SU-DHL-6 (cell line): ENCODE data around the gene AGPAT3.

ENCODE experiments used
- H2AFZ ChIP-seq: fragments of 200-600 bp; sonication (generic); 2 replicates; pipeline ENCODE4 v1.6.1; 2014; ENCODE audit warnings: low read depth, mild to moderate bottlenecking, moderate library complexity, mixed read lengths, antibody characterized with exemption, low read length; ENCODE audit not compliant: severe bottlenecking
- H3F3A ChIP-seq: fragments of 200-600 bp; shearing (Covaris generic); 2 replicates; pipeline ENCODE4 v1.6.0; 2016; ENCODE audit warnings: antibody characterized with exemption, mild to moderate bottlenecking; ENCODE audit not compliant: insufficient read depth
- H3K27ac ChIP-seq: fragments of 200-600 bp; sonication (generic); 2 replicates; pipeline ENCODE4 v1.5.1; 2016; ENCODE audit warnings: low read depth, mild to moderate bottlenecking, low read length, moderate library complexity, mixed read lengths
- H3K27me3 ChIP-seq: fragments of 200-600 bp; sonication (generic), shearing (Covaris generic); 2 replicates; pipeline ENCODE4 v1.6.0; 2014; ENCODE audit warnings: mild to moderate bottlenecking, low read length
- H3K36me3 ChIP-seq: fragments of 200-600 bp; sonication (generic); 2 replicates; pipeline ENCODE4 v1.6.1; 2014; ENCODE audit warnings: mild to moderate bottlenecking, low read length, mixed read lengths
- H3K4me2 ChIP-seq: fragments of 300-600, 200-600 bp; shearing (Covaris generic), sonication (generic); 2 replicates; pipeline ENCODE4 v1.6.0; 2014; ENCODE audit warnings: low read length, low read depth, mild to moderate bottlenecking; ENCODE audit not compliant: poor library complexity, severe bottlenecking
- H3K4me3 ChIP-seq: fragments of 200-600 bp; sonication (generic); 2 replicates; pipeline ENCODE4 v1.5.1; 2014; ENCODE audit warnings: antibody characterized with exemption, low read length, mild to moderate bottlenecking, mixed read lengths; ENCODE audit not compliant: insufficient read depth, poor library complexity, severe bottlenecking
- H3K79me2 ChIP-seq: fragments of 200-600 bp; sonication (generic); 2 replicates; pipeline ENCODE4 v1.6.1; 2014; ENCODE audit warnings: mild to moderate bottlenecking, low read length, moderate library complexity; ENCODE audit not compliant: insufficient read depth
- H3K9ac ChIP-seq: fragments of 200-600 bp; sonication (generic); 2 replicates; pipeline ENCODE4 v1.7.0; 2014; ENCODE audit warnings: mild to moderate bottlenecking, low read length
- H3K9me2 ChIP-seq: fragments of 200-600 bp; sonication (generic); replicated peaks from 2 replicates; pipeline ENCODE4 v1.6.1; 2014; ENCODE audit warnings: low read length; ENCODE audit not compliant: insufficient read depth
- H3K9me3 ChIP-seq: fragments of 200-600 bp; sonication (generic); 2 replicates; pipeline ENCODE4 v1.6.1; 2014; ENCODE audit warnings: low read length, mixed read lengths; ENCODE audit not compliant: insufficient read depth
- H4K20me1 ChIP-seq: fragments of 200-600 bp; sonication (generic); 2 replicates; pipeline ENCODE4 v1.6.1; 2014; ENCODE audit warnings: low read depth, mild to moderate bottlenecking, antibody characterized with exemption, low read length, moderate library complexity, mixed read lengths
- EZH2phosphoT487 ChIP-seq: fragments of 200-600 bp; sonication (generic), shearing (Covaris generic); conservative IDR thresholded peaks from 2 replicates; pipeline ENCODE4 v1.6.1; 2018; ENCODE audit warnings: mild to moderate bottlenecking, antibody characterized with exemption, low read length, moderate library complexity, mixed read lengths
- TF ChIP-seq, protein P1 (sequence below): fragments of 200-600 bp; sonication (generic); IDR thresholded peaks from one replicate; pipeline ENCODE4 v1.5.1; 2017; ENCODE audit warnings: antibody characterized with exemption, mild to moderate bottlenecking, low read length, moderate library complexity; ENCODE audit not compliant: insufficient read depth, poor library complexity, severe bottlenecking

The AGPAT3 gene

DNA sequence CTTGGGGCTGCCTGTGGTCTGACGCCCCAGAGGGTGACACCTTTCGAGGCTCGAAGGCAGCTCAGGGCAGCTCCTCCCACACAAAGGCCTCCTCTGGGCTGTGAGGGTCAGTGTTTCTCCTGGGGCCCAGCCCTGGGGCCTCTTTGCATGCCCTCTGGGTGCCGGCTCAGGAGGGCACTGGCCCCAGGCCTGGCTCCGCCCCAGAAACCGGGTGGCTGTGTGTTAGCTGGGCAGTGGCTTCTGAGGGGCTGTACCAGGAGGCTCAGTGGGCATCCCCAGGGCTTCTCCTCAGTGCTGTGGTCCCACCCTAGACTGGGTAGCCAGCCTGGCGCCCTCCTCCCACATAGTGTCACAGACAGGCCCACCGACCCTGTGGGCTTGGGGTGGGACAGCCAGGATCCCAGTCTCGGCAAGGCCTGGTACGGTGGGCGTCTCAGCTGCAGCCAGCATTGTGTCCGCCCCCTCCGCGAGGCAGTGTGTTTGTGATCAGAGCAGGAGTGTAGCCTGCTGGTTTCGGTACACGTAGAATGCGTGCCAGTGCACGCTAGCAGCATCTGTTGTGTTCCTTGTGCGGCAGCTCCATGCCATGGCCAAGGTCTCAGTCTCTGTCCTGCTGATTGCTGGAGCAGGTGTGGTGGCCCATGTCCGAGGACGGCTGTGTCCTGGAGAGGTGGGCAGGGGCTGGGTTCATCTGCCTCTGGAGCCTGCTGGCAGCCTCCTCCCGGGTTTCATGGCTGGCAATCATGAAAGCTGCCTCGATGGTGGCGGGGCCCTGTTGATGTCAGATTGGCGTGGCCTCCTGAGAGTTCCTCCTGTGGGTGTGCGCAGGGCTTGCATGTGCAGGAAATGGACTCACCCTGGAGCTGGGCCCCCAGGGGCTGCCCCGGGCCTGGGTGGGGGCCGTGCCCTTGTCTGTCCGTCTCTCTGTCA, 47.6 kb upstream of the AGPAT3 start:
- TF ChIP-seq EZH2phosphoT487, result no peak
- TF ChIP-seq, protein P1, sequence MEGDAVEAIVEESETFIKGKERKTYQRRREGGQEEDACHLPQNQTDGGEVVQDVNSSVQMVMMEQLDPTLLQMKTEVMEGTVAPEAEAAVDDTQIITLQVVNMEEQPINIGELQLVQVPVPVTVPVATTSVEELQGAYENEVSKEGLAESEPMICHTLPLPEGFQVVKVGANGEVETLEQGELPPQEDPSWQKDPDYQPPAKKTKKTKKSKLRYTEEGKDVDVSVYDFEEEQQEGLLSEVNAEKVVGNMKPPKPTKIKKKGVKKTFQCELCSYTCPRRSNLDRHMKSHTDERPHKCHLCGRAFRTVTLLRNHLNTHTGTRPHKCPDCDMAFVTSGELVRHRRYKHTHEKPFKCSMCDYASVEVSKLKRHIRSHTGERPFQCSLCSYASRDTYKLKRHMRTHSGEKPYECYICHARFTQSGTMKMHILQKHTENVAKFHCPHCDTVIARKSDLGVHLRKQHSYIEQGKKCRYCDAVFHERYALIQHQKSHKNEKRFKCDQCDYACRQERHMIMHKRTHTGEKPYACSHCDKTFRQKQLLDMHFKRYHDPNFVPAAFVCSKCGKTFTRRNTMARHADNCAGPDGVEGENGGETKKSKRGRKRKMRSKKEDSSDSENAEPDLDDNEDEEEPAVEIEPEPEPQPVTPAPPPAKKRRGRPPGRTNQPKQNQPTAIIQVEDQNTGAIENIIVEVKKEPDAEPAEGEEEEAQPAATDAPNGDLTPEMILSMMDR, result no peak
- no peaks in the 10 kb centered on the region for H3K27me3 ChIP-seq
- no peak overlapping the region for H2AFZ ChIP-seq
- no peaks in the 10 kb centered on the region for H3K9me2 ChIP-seq
- no peak overlapping the region for H3K4me2 ChIP-seq
- no peaks in the 10 kb centered on the region for H3K36me3 ChIP-seq
- no peak overlapping the region for H3K9ac ChIP-seq
- H3K9me3 ChIP-seq, result no peaks in the 10 kb centered on the region
- H3K27ac ChIP-seq, result no peak overlapping the region
- no peak overlapping the region for H3K4me3 ChIP-seq
- no peaks in the 10 kb centered on the region for H3F3A ChIP-seq
- H4K20me1 ChIP-seq, result no peaks in the 10 kb centered on the region
- no peaks in the 10 kb centered on the region for H3K79me2 ChIP-seq

DNA sequence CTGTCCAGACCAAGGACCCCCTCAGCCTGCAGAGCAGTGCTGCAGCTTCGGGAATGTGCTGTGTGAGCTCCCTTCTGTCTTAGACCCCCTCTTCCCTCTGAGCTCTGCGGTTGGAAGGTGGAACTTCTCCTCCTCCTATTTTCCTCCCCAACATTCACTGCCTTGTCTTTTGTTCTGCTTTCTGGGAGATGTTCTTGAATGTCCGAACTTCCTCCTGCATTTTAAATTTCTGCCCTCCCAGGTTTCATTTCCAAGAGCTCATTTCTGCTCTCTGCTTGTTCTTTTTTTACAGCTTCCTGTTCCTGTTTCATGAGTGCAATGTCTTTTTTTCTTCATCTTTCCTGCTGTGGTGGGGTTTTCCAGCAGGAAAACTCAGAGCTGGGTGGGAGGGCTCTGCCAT, 46.3 kb upstream of the AGPAT3 start:
- H3K27me3 ChIP-seq, result no peaks in the 10 kb centered on the region
- H3K4me3 ChIP-seq, result no peak overlapping the region
- H4K20me1 ChIP-seq, result no peaks in the 10 kb centered on the region
- H3K9ac ChIP-seq, result no peak overlapping the region
- no peaks in the 10 kb centered on the region for H3K9me2 ChIP-seq
- no peak overlapping the region for H3K4me2 ChIP-seq
- H2AFZ ChIP-seq, result no peak overlapping the region
- no peak overlapping the region for H3K27ac ChIP-seq
- H3F3A ChIP-seq, result no peaks in the 10 kb centered on the region
- TF ChIP-seq EZH2phosphoT487, result no peak
- TF ChIP-seq, protein P1, result no peak
- H3K79me2 ChIP-seq, result no peaks in the 10 kb centered on the region
- H3K36me3 ChIP-seq, result no peaks in the 10 kb centered on the region
- H3K9me3 ChIP-seq, result no peaks in the 10 kb centered on the region

DNA sequence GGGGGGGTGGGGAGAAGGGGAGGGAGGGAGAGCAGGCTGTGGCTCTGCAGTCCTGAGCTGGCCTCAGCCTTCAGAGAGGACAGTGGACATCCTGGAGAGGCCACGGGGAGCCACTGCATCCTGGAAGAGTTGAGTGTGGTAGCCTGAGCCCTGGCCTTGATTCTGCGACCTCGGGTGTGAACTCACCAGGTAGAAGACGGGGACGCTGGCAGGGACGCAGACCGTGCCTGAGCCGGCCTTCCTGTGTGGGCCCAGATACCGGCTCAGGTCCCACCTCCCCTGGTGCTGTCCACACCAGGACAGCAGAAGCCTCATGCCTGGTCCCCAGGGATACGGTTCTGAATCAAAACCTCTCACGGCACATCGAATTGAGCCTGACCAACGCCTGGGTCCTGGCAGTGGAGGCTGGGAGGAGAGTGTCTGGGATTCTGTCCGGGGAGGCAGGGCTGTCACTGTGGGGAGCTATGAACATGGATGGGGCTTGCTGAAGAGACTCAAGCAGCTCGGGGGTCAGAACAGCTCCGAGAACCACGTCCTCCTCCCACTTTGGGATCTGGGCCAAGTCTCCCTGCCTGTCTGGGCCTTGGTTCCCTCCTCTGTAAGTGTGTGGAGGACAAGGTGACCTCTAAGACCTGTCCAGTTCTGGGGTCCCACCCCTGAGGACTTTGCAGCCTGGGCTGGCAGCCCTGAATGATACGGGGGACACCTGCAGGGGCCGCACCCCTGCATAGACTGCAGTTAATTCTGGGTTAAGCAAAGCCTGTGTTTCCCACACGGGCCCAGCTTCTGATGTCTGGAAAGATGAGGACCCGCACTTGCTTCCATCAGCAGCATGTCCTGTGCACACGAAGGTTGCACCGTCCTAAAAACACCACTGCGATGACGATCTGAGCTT, 45.3 kb upstream of the AGPAT3 start:
- Histone ChIP-seq H3K9me3 (no peaks in the 10 kb centered on the region), H3K79me2 (no peaks in the 10 kb centered on the region), H3K4me2 (no peak overlapping the region), H3F3A (no peaks in the 10 kb centered on the region), H3K4me3 (no peak overlapping the region), H3K36me3 (no peaks in the 10 kb centered on the region), H3K27ac (no peak overlapping the region), H3K9ac (no peak overlapping the region), H2AFZ (no peak overlapping the region), H3K27me3 (no peaks in the 10 kb centered on the region), H4K20me1 (no peaks in the 10 kb centered on the region), H3K9me2 (no peaks in the 10 kb centered on the region)
- TF ChIP-seq, protein P1, result no peak
- no peak for TF ChIP-seq EZH2phosphoT487
